HG02610 (cell line): ENCODE measurements around the gene ARHGAP15.

Experiments used
- ATAC-seq: cut with Tn5 transposase; IDR thresholded peaks from one replicate; pipeline ENCODE4 v1.9.1; 2021; ENCODE audit warnings: mild to moderate bottlenecking, moderate library complexity; ENCODE audit not compliant: unreplicated experiment

The ARHGAP15 gene

DNA sequence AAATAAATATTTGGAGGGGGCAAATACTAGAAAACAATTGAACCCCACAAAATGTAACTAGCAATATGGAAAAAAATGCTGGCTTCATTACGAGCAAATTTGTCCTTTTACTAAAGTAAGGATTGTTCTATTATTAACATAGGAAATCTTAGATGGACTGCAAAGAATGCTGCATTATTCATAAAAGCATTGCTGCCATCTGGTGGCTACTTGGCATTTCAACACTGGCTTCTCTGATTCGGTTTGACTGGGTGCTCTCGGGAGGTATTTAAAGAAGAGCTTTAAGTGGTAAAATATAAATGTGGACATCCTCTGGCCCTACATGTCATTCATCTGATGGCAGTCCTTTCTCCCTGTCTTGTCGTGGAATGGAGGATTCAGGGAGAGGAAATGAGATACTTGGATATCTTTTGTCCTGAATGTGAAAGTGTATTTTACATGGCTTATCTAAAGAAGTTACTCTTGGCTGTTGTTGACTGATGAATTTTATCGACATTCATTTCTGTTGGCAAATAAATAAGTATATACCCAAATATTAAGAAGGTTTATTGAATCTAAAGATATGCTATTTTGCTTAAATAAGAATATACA is 130.2 kb downstream of the ARHGAP15 start:
- peak; percentile 47 for ATAC-seq

- peak; percentile 50 for ATAC-seq
Observed at GRCh38 chr2:143261986-143262385, 132.8 kb downstream of the ARHGAP15 start.

GRCh38 chr2:143262389-143262788 is 133.2 kb downstream of the ARHGAP15 start:
- no peak for ATAC-seq

- ATAC-seq, result no peak
Observed at GRCh38 chr2:143263066-143263625, 133.9 kb downstream of the ARHGAP15 start.

DNA sequence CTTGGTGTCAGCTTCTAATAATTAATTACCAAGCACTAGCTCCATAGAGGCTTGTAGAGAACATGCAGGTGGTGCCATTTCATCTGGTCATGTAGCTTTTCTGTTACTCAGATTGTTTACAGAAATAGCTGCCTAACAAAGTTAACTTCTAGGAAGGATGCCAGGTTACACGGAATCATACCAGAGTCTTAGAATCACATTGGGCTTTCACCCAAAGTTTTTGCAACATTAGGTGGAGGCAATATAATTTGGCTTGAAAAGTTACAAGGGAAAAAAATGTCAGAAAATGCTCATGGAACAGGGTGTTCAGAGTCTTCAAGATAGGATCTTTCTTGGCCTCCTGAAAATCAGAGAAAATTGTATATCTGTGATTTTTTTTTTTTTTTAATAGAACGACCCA is 135.6 kb downstream of the ARHGAP15 start:
- no peak for ATAC-seq

- ATAC-seq, result no peak
Observed at GRCh38 chr2:143279672-143280071, 150.5 kb downstream of the ARHGAP15 start.

DNA sequence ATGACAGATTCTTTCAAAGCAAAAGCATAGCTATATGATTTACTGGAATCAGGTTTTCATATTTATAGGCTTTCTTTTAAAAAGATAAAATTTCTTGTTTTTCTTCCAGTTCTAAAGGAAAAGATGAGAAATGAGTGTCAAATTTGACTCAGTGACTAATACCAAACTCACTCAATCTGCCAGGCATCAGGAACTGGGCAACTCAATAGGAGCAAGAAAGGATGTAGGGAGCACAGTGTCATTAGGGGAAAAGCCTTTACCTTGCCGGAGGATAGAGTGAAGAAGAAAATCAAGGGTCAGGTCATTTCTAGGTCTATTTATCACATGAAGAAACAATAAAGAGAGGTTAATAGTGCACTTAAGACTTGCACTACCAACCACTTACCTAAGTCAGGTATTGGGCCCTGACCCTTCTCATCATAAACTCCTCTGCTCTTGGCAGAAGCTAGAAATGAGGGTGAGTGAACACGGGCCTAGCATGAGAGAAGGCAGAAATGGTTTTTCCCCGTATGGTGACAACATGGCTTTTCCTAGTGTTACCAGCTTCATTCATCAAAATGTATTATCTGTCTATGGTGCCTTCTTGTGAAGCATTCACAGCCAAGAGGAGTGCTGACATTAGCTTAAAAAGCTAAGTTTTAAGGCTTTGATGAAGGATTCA is 151.0 kb downstream of the ARHGAP15 start:
- ATAC-seq, result no peak

- no peak for ATAC-seq
Observed at GRCh38 chr2:143282684-143283083, 153.5 kb downstream of the ARHGAP15 start.

DNA sequence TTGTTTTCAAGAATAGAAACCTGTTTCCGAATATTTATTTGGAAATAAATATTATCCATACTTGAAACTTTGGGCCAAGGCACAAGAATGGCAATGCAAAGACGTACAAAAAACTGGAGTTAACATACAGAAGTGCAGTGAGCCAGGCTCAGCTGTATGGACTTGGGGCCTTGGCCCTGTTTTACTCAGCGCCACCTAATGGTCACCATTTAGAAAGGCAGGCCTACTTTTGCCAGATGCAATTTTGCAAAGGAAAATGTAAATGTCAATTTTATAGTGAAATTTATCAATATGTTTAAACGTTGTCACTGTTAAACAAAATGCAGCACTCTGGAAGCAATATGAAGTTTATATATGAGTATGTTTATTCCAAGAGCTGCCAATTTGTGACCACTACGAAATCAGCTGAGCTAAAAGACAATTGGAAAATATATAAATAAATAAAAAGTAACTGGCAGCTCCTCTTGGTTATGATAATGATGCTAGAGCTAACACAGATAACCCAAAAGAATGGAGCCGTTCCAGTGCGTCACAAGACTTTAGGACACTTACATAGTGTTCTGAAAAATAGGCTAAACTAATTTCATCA is 155.0 kb downstream of the ARHGAP15 start:
- ATAC-seq, result no peak

GRCh38 chr2:143289025-143289424 is 159.8 kb downstream of the ARHGAP15 start:
- no peak for ATAC-seq

GRCh38 chr2:143290221-143290620 is 161.0 kb downstream of the ARHGAP15 start:
- no peak for ATAC-seq

DNA sequence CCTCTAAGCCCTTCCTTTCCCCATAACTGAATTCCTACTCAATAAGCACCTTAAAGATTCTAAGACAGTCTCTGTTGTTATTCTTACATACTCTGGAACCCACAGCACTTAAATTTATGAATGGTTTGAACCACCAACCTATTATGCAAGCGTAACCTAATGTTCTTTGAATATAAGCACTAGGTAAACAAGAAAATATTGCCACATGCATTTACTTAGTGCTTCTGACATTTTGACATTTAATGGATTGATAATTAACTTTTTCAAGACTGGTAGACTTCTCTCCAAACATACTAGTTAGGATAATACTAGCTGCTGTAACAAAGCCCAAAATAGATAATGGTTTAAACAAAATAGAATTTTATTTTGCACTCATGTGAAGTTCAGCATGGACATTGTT is 164.8 kb downstream of the ARHGAP15 start:
- ATAC-seq, result no peak

DNA sequence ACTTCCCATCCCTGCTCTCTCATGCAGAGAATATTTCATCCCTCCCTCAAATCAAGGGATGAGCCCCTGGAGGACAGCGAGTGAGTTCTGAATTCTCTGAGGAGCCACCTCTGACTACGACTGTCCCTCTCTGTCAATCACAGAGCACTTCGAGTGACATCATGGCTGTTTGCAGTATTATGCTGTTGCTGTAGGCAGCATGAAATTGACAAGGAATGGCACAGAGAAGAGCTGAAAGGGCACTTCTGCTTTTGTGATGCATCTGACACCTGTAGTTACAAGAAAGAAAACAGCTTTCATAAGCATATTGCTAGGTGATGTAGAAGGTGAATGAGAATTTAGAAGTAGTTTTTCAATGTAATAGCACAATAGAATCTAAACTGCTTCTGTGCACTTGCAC is 166.9 kb downstream of the ARHGAP15 start:
- ATAC-seq, result no peak

DNA sequence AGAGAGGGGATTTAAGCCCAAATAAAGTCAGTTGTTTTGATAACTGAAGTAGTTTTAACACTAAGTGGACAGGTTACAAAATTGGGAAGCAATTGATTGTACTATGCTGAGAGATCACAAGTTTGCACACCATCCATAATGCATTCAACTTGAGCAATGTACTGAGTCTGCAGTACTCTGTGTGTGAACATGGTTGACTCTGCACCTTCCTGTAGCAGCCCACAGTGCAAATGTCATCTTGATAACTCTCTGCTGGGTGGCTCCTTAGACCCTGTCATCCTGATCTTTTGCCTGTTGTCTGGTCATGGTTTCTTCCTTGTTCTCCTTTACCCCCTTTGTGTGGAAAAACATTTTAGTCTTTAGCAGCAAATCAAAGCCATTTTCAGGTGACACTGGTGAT is 168.0 kb downstream of the ARHGAP15 start:
- ATAC-seq, result no peak

DNA sequence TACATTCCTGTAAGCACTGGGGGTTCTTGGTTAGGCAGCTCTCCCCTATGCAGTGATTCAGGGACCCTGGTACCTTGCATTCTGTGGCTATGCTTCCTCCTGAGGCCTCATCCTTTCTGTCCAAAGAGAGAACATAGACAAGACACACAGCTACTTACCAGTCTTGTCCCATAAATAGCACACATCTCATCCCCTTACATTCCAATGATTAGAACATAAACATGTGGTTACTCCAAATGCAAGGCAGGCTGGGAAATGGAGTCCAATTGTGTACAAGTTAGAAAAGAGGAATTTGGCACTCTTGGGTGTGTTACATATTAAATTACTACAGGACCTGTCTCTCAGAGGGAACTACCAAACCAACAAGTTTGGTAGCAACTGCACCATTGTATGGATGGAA is 171.3 kb downstream of the ARHGAP15 start:
- no peak for ATAC-seq

DNA sequence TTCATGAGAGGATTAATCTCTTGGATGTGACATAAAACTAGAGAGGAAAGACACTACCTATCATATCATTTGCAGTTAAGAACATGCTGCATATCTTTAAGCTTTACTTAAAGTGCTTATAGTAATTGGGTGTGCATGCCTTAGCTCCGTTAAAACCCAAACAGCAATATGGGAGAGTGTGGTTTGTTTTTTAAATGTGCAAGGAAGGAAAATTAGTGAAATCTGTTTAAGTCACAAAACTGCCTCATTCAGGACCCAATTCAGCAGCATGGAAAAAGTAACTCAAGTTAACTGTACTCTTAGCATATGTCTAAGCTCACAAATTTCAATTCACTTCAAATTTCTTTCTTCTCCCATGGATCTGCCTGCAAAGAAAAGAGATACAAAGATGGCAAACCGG is 182.2 kb downstream of the ARHGAP15 start:
- ATAC-seq, result no peak

DNA sequence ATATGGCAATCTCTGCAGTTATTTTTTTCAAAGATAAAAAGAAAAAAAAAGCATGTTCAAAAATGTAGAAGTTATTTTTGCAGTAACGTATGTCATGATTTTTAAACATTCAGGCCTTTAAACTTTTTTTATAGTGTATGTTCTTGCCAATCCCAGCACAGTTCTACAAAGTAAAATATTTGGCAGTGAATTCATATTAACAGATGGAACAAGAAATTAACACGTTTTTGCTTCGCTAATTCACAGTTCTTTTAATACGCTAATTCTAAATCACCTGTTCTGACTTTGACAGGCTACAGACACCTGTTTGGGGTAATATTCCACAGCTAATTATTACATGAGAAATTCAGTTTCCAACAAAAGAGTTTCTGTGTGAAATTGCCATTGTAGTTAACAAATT is 183.2 kb downstream of the ARHGAP15 start:
- no peak for ATAC-seq

- ATAC-seq, result no peak
Observed at GRCh38 chr2:143313861-143314260, 184.6 kb downstream of the ARHGAP15 start.

GRCh38 chr2:143321994-143322393 is 192.8 kb downstream of the ARHGAP15 start:
- ATAC-seq, result no peak

GRCh38 chr2:143329288-143329687 is 200.1 kb downstream of the ARHGAP15 start:
- ATAC-seq, result no peak

- no peak for ATAC-seq
Observed at GRCh38 chr2:143333168-143333791, 204.1 kb downstream of the ARHGAP15 start.

DNA sequence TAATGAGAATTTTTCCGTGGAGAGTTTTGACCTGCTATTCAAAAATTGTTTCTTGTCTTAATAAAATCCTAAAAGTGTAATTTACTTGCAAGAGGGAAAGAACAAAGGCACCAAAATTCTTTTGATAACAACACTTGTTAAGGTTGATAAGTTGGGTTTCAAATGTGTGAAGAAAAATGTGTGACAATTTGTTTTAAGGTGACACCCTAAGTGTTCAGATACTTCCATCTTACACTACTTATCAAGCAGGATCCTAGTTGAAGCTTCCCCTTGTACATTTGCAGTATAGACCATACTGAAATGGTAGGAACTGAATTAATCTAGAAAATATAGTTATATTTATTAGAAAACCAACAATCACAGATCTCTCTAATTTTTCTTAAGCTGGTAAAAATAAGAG is 204.6 kb downstream of the ARHGAP15 start:
- ATAC-seq, result no peak
